ENCODE measurements around the gene PPA1.

The PPA1 gene

DNA sequence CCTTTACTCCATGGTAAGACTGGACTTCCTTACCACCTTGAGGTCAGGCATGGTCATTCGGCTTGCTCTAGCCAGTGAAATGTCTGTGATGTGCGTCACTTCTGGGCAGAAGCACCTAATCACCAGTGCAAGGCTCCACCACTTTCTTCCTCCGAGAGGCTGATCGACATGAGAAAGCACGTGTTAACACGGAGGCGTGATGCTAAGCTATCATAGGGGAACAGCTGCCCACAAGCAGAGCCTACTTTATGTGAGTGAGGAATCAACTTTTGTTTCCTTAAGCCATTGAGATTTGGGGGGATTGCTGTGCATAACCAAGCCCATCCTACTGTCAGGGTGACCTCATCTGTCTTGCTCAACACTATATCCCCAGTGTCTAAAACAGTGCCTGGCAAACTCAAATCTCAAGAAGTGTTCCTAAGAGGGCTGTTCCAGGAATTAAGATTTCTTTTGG, 39.8 kb downstream of the PPA1 start:
- no peak for DNase-seq (ENCODE audit: low spot score)
- in situ Hi-C loops (cut with MboI; ENCODE audit: low pct_unique_long_range_greater_than_20kb, low sequenced_read_pairs, unreplicated experiment): no loop called here
- no peak for TF ChIP-seq CTCF (IDR thresholded peaks at IDR 0.05; ENCODE audit: extremely low read depth, insufficient read depth, missing control alignments)

DNA sequence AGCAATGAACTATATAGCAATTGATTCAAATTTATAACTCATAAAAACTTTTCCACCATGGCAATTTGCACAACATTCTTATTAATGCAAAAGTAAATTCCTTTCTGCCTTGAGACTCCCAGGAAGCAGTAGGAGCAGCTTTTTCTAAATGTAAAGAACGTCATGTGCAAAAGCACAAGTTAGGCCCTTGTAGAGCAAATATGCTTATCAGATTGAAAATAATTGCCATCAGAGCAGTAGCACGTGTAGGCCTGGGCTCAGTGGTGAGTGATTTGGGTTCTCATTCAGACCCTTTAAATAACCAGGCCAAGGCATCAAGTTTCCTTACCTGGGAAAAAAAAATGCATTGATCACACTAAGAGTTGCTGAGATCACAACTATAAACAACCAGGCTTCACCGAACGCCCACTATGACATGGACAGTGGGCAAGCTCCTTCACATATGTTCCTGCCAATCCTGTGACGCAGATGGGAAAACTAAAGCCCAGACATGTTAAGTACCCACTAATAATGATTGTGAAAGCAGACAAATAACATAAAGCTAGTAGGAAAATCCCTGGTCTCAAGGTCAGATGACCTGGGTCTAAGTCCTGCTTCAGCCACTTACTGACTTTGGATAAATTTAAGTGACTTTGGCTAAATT, 40.8 kb downstream of the PPA1 start:
- no peak for TF ChIP-seq CTCF (IDR thresholded peaks at IDR 0.05; ENCODE audit: extremely low read depth, insufficient read depth, missing control alignments)
- in situ Hi-C loops (cut with MboI; ENCODE audit: low pct_unique_long_range_greater_than_20kb, low sequenced_read_pairs, unreplicated experiment): no loop called here

GRCh38 chr10:70191972-70192305, 41.3 kb downstream of the PPA1 start:
- no peak for TF ChIP-seq CTCF (IDR thresholded peaks at IDR 0.05; ENCODE audit: extremely low read depth, insufficient read depth, missing control alignments)
- DNase-seq (ENCODE audit: low spot score): no peak
- in situ Hi-C loops (cut with MboI; ENCODE audit: low pct_unique_long_range_greater_than_20kb, low sequenced_read_pairs, unreplicated experiment): no loop called here

More for the DNA sequence above, 40.8 kb downstream of the PPA1 start:
- no peak for DNase-seq (ENCODE audit: low spot score)

DNA sequence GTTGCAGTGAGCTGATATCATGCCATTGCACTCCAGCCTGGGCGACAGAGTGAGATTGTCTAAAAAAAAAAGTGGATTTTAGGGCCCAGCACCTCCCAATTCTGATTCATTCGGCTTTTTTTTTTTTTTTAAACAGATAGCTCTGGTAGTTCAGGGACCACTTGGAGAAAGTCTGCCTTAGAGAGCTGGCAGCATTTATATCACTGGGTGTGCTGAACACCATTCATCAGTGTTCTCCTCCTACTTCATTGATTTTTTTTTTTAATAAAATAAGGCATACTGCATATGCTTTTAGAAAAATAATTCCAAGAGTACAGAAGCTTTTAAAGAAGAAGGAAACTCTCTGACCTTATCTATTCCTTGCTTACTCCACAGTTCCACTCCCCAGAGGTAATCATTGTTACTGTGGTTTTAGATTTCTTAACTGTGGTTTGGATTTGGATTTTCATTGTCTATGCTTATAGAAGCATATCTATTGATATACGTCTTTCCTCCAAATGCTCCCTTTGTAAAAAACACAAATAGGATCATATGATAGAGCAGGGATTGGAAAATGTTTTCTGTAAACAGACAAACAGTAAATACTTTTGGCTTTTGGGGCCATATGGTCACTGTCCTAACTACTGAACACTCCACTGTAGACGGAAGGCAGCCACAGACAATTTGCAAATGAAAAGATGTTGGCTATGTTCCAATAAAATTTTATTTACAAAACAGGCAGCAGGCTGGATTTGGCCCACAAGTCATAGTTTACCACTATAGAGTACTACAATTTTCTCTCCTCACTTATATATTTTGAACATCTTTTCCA, 41.9 kb downstream of the PPA1 start:
- no peak for DNase-seq (ENCODE audit: low spot score)
- no peak for TF ChIP-seq CTCF (IDR thresholded peaks at IDR 0.05; ENCODE audit: extremely low read depth, insufficient read depth, missing control alignments)
- in situ Hi-C loops (cut with MboI; ENCODE audit: low pct_unique_long_range_greater_than_20kb, low sequenced_read_pairs, unreplicated experiment): no loop called here

- no peak for TF ChIP-seq CTCF (IDR thresholded peaks at IDR 0.05; ENCODE audit: extremely low read depth, insufficient read depth, missing control alignments)
- in situ Hi-C loops (cut with MboI; ENCODE audit: low pct_unique_long_range_greater_than_20kb, low sequenced_read_pairs, unreplicated experiment): no loop called here
- no peak for DNase-seq (ENCODE audit: low spot score)
Measured at GRCh38 chr10:70190581-70190980, 42.6 kb downstream of the PPA1 start.

- DNase-seq (ENCODE audit: low spot score): no peak
- TF ChIP-seq CTCF (IDR thresholded peaks at IDR 0.05; ENCODE audit: extremely low read depth, insufficient read depth, missing control alignments): no peak
- in situ Hi-C loops (cut with MboI; ENCODE audit: low pct_unique_long_range_greater_than_20kb, low sequenced_read_pairs, unreplicated experiment): no loop called here
Measured at GRCh38 chr10:70190102-70190501, 43.1 kb downstream of the PPA1 start.

All from GM13977 (cell line).